Stimulated activated CD8-positive, alpha-beta memory T cell treated with anti-CD3 and anti-CD28 coated beads, Interleukin-15, amount 100 ng/mL, for 24 hours (primary cell): Measurements from ENCODE around the gene ACP6.
"Not testable (repeated sequence)": the region's sequence is repeated elsewhere in the genome, so short reads cannot be mapped to it uniquely, and the experiment has no call there.

Experiments
- DNase-seq: peaks from one replicate; pipeline ENCODE4 v3.0.0-alpha.2; 2020; ENCODE audit warnings: low read depth

ACP6 gene

GRCh38 chr1:147670319-147671001, at the start of gene ACP6:
Gene ACP6 (minus strand): TSS chr1:147670524. CDS start chr1:147670048, 476 bp downstream.
- peak; percentile 59 for DNase-seq

GRCh38 chr1:147719711-147720225, 49.4 kb upstream of the ACP6 start:
- no peak for DNase-seq

GRCh38 chr1:147719029-147719698, 48.8 kb upstream of the ACP6 start:
- no peak for DNase-seq

- DNase-seq, result no peak
Measured at GRCh38 chr1:147717706-147718097, 47.4 kb upstream of the ACP6 start.

- no peak for DNase-seq
Measured at GRCh38 chr1:147717051-147717705, 46.9 kb upstream of the ACP6 start.

GRCh38 chr1:147712605-147713004, 42.3 kb upstream of the ACP6 start:
- no peak for DNase-seq

- DNase-seq, result no peak
Measured at GRCh38 chr1:147700042-147701006, 30.0 kb upstream of the ACP6 start.

GRCh38 chr1:147699686-147700041, 29.3 kb upstream of the ACP6 start:
- DNase-seq, result no peak

GRCh38 chr1:147683163-147683763, 12.9 kb upstream of the ACP6 start:
- no peak for DNase-seq

GRCh38 chr1:147680608-147681235, 10.4 kb upstream of the ACP6 start:
- DNase-seq, result not testable (repeated sequence)

GRCh38 chr1:147677681-147678080, 7.4 kb upstream of the ACP6 start:
- DNase-seq, result not testable (repeated sequence)

GRCh38 chr1:147676311-147677085, 6.2 kb upstream of the ACP6 start:
- DNase-seq, result no peak

- DNase-seq, result no peak
Measured at GRCh38 chr1:147673816-147674215, 3.5 kb upstream of the ACP6 start.

GRCh38 chr1:147673406-147673805, 3.1 kb upstream of the ACP6 start:
- no peak for DNase-seq

GRCh38 chr1:147669469-147670318, 630 bp downstream of the ACP6 start:
- DNase-seq, result peak; percentile 7

GRCh38 chr1:147665521-147665920, 4.8 kb downstream of the ACP6 start:
- no peak for DNase-seq

- no peak for DNase-seq
Measured at GRCh38 chr1:147664206-147664605, 6.1 kb downstream of the ACP6 start.

- no peak for DNase-seq
Measured at GRCh38 chr1:147654511-147654910, 15.8 kb downstream of the ACP6 start.

- no peak for DNase-seq
Measured at GRCh38 chr1:147652306-147652705, 18.0 kb downstream of the ACP6 start.
